AG09319 (cell line): ENCODE data around the gene GEMIN5.
"Not testable (repeated sequence)": the region's sequence is repeated elsewhere in the genome, so short reads cannot be mapped to it uniquely, and the experiment has no call there.

Source experiments
- DNase-seq: peaks from one replicate; pipeline ENCODE4 v3.0.0-alpha.2; 2010; ENCODE audit warnings: low read depth; ENCODE audit errors: extremely low read depth
- TF ChIP-seq, protein P1 (sequence below): IDR thresholded peaks from 2 replicates; pipeline ENCODE4 v1.5.1; 2011; ENCODE audit warnings: low read depth, mild to moderate bottlenecking, inconsistent platforms, low read length, moderate library complexity

The GEMIN5 gene, protein sequence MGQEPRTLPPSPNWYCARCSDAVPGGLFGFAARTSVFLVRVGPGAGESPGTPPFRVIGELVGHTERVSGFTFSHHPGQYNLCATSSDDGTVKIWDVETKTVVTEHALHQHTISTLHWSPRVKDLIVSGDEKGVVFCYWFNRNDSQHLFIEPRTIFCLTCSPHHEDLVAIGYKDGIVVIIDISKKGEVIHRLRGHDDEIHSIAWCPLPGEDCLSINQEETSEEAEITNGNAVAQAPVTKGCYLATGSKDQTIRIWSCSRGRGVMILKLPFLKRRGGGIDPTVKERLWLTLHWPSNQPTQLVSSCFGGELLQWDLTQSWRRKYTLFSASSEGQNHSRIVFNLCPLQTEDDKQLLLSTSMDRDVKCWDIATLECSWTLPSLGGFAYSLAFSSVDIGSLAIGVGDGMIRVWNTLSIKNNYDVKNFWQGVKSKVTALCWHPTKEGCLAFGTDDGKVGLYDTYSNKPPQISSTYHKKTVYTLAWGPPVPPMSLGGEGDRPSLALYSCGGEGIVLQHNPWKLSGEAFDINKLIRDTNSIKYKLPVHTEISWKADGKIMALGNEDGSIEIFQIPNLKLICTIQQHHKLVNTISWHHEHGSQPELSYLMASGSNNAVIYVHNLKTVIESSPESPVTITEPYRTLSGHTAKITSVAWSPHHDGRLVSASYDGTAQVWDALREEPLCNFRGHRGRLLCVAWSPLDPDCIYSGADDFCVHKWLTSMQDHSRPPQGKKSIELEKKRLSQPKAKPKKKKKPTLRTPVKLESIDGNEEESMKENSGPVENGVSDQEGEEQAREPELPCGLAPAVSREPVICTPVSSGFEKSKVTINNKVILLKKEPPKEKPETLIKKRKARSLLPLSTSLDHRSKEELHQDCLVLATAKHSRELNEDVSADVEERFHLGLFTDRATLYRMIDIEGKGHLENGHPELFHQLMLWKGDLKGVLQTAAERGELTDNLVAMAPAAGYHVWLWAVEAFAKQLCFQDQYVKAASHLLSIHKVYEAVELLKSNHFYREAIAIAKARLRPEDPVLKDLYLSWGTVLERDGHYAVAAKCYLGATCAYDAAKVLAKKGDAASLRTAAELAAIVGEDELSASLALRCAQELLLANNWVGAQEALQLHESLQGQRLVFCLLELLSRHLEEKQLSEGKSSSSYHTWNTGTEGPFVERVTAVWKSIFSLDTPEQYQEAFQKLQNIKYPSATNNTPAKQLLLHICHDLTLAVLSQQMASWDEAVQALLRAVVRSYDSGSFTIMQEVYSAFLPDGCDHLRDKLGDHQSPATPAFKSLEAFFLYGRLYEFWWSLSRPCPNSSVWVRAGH (N-terminal part only)

DNA sequence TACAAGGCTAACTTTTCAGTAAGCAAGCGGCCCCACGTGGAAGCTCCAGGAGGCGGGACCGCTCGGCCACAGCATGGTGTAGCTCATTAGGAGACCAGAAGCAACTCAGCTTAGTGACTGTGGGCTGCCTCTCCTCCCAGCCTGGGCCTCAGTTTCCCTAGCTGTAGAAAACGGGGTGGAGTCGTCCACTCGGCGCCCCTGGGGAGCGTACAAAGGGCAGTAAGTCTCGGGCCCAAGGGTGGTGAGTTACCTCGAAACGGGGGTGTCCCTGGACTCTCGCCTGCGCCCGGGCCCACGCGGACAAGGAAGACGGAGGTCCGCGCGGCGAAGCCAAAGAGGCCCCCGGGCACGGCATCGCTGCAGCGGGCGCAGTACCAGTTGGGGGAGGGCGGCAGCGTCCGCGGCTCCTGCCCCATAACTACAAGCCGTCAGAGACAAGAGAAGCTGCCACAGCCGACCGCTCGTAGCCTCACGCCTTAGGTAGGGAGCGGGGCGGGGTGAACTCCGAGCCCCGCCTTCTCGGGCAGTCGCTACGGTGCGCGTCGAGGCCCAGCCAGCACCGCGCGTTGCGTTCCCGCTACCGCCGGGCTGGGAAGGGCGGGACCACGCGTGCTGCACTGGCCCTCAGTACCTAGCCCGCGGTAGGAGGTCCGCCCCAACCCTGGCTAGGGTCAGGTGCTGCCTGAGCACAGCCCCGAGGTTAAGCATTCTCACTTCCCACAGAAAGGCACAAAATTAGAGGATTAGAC is at the start of gene GEMIN5:
GEMIN5 (minus strand) TSS at position 494 of the 749 bp plus-strand sequence; CDS start at position 416, 78 bp downstream.
- DNase-seq, result peak; percentile 46
- TF ChIP-seq, protein P1, sequence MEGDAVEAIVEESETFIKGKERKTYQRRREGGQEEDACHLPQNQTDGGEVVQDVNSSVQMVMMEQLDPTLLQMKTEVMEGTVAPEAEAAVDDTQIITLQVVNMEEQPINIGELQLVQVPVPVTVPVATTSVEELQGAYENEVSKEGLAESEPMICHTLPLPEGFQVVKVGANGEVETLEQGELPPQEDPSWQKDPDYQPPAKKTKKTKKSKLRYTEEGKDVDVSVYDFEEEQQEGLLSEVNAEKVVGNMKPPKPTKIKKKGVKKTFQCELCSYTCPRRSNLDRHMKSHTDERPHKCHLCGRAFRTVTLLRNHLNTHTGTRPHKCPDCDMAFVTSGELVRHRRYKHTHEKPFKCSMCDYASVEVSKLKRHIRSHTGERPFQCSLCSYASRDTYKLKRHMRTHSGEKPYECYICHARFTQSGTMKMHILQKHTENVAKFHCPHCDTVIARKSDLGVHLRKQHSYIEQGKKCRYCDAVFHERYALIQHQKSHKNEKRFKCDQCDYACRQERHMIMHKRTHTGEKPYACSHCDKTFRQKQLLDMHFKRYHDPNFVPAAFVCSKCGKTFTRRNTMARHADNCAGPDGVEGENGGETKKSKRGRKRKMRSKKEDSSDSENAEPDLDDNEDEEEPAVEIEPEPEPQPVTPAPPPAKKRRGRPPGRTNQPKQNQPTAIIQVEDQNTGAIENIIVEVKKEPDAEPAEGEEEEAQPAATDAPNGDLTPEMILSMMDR, result no peak

DNA sequence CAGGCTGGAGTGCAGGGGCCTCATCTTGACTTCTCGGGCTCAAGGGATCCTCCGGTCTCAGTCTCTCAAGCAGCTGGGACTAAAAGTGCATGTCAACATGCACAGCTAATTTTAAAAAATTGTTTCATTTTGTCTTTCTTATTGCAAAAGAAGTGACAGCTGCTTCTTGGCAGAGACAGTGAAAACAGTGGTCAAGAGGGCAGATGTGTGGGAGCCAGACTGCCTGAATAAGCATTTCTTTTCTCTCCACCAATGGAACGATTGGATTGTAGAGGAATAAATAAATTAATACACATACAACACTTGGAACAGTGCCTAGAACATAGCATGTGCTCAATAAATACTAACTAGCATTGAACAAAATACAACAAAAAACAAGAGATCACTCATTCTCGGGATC is 48.1 kb upstream of the GEMIN5 start:
- no peak for DNase-seq

DNA sequence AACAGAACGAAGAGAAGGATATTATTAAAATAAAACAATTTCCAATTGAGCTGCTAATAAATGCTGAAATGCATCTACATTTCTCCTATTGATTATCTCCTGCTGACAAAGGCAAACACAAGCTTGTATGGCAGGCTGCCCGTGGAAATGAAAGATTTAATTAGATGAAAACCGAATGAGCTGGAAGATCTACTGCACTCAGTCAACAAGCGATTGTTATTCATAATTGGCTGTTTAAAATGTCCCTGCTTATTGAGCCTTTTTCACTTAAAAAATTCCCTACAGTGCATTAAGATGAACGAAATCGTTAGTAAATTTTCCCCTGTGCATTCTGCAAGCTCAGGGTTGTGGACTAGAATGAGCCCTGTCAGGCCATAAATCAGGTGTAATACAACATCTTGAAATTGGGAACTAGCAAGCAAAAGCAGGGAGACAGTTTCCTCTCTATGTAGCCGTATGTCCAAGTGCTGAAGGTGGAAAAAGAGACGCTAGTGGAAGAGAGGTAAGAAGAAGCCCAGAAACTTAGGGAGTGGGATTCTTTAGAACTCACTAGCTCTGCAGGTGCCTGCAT is 47.0 kb upstream of the GEMIN5 start:
- DNase-seq, result no peak
- TF ChIP-seq, protein P1, result no peak

More for the DNA sequence above, 48.1 kb upstream of the GEMIN5 start:
- TF ChIP-seq, protein P1, result no peak

DNA sequence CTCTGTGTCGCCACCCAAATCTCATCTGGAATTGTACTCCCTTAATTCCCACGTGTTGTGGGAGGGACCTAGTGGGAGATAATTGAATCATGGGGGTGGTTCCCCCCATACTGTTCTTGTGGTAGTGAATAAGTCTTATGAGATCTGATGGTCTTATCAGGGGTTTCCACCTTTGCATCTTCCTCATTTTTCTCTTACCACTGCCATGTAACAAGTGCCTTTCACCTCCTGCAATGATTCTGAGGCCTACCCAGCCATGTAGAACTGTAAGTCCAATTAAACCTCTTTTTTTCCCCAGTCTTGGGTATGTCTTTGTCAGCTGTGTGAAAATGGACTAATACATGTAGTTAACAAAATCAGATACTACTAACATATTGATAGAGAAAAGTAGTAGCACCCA is 40.3 kb upstream of the GEMIN5 start:
- not testable (repeated sequence) for DNase-seq

DNA sequence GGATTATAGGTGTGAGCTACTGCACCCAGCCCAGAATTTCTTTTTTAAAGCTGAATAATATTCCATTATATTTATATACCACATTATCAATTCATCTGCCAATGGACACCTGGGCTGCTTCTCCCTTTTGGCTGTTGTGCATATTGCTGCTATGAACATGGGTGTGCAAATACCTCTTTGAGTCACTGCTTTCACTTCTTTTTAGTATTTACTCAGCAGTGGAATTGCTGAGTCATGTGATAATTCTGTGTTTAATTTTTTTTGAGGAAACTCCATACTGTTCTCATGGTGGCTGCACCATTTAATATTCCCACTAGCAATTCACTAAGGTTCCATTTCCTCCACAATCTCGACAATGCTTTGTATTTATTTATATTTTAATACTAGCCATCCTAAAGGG is 39.4 kb upstream of the GEMIN5 start:
- TF ChIP-seq, protein P1, result no peak
- DNase-seq, result no peak

DNA sequence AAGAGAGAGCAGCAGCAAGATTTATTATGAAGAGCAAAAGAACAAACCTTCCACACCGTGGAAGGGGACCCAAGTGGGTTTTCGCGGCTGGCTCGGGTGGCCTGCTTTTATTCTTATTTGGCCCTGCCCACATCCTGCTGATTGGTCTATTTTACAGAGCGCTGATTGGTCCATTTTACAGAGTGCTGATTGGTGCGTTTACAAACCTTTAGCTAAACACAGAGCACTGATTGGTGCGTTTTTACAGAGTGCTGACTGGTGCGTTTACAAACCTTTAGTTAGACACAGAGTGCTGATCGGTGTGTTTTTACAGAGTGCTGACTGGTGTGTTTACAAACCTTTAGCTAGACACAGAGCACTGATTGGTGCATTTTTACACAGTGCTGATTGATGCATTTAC is 38.1 kb upstream of the GEMIN5 start:
- DNase-seq, result not testable (repeated sequence)

DNA sequence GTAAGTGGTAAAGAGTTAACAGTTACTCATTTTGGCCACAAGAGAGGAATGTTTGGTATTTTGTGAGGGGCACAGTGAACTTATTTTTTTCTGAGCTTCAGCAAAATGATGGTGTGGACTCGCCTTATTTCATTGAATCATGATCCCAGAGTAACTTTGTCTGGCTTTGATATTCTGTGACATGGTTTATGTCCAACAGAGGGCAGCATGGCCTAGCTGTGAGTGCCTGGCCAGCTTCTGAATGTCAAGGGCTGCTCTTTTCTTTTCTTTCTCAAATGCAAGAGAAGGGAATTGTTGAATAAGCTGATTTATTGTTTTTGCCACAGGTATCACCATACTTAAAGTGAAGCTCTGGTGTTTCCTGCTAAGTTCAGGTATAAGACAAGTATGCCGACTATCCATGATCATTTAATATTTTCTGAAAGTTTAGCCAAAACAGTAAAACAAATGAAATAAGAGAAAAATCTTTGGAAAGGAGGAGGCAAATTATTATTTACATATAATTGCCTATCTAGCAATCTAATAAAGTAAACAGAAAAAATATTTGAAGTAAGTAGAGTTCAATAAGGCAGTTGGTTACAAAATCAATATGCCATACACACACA is 34.6 kb upstream of the GEMIN5 start:
- DNase-seq, result peak; percentile 2
- TF ChIP-seq, protein P1, result peak; percentile 63
